Choroid plexus epithelial cell (primary cell): Measurements from ENCODE around the gene FAM131B.
"Not testable (repeated sequence)": the region's sequence is repeated elsewhere in the genome, so short reads cannot be mapped to it uniquely, and the experiment has no call there.

ENCODE experiments used
- DNase-seq: peaks from one replicate; pipeline ENCODE4 v3.0.0-alpha.2; 2010; ENCODE audit warnings: low read depth
- H3K4me3 ChIP-seq: 2 replicates; pipeline ENCODE4 v1.5.1; 2011; ENCODE audit warnings: low read depth, mild to moderate bottlenecking, control low read depth, low read length, moderate library complexity
- TF ChIP-seq, protein P1 (sequence below): conservative IDR thresholded peaks from 2 replicates; pipeline ENCODE4 v1.5.1; 2011; ENCODE audit warnings: low read depth, mild to moderate bottlenecking, control low read depth, inconsistent platforms, low read length, moderate library complexity

Gene FAM131B

DNA sequence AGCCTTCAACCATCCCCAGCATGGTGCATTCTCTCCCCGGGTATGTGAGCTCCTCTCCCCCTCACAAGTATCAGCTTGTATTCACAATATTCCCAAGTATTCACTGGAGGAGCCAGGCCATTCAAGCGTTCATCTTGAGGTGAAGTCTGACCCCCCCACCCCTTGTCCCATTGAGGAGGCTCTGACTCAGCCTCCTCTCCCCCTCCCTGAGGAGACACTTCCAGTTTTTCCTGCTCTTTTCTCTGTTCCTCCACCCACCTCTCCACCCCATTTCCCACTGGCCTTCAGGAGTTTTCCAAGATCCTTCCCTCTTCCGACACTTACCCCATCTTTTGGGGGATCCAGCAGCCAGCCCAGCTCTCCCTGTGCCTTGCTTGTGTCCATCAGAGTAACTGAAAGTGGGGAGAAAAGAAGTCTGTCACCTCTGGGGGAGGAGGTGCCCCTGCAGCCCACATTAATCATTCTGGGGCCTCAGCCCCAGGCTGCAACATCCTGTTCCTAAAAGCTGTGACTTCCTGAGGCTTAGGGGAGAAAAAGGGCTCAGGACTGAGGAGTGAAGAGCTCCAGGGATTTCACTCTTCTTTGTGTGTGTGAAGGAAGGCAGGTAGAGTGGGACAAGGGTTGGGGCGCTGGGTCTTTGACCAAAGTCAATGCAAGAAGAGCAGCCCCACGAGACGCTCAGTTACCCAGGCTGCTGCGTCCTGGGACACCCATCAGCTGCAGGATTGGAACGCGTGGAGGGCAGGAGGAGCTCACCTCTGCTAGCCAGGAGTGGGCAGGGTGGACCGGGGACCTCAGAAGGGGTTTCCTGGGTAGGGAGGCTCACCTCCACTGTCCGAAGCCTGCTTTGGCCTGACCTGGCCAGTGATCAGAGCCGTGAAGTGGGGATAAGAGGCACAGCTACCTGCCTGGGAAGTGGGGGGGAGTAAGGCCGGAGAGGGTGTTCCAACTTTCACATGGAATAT is 45.1 kb upstream of the FAM131B start:
- TF ChIP-seq, protein P1, sequence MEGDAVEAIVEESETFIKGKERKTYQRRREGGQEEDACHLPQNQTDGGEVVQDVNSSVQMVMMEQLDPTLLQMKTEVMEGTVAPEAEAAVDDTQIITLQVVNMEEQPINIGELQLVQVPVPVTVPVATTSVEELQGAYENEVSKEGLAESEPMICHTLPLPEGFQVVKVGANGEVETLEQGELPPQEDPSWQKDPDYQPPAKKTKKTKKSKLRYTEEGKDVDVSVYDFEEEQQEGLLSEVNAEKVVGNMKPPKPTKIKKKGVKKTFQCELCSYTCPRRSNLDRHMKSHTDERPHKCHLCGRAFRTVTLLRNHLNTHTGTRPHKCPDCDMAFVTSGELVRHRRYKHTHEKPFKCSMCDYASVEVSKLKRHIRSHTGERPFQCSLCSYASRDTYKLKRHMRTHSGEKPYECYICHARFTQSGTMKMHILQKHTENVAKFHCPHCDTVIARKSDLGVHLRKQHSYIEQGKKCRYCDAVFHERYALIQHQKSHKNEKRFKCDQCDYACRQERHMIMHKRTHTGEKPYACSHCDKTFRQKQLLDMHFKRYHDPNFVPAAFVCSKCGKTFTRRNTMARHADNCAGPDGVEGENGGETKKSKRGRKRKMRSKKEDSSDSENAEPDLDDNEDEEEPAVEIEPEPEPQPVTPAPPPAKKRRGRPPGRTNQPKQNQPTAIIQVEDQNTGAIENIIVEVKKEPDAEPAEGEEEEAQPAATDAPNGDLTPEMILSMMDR = no peak
- H3K4me3 ChIP-seq = no peak overlapping the region
- no peak for DNase-seq

DNA sequence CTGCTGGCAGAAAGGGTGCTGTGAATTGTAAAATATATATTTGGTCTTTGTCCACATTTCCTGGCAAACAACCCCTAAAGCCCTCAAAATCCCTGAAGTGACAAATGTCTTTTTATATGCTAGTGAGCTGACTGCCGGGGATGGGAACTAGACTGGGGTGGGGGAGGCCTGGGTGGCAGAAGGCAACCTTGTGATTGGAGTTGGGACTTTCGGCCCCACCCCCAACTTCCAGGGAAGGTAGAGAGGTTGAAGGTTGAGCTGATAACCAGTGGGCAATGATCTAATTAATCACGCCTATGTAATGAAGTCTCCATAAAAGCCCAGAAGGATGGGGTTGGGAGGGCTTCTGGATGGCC is 43.5 kb upstream of the FAM131B start:
- TF ChIP-seq, protein P1 = no peak
- no peak overlapping the region for H3K4me3 ChIP-seq
- DNase-seq = no peak

DNA sequence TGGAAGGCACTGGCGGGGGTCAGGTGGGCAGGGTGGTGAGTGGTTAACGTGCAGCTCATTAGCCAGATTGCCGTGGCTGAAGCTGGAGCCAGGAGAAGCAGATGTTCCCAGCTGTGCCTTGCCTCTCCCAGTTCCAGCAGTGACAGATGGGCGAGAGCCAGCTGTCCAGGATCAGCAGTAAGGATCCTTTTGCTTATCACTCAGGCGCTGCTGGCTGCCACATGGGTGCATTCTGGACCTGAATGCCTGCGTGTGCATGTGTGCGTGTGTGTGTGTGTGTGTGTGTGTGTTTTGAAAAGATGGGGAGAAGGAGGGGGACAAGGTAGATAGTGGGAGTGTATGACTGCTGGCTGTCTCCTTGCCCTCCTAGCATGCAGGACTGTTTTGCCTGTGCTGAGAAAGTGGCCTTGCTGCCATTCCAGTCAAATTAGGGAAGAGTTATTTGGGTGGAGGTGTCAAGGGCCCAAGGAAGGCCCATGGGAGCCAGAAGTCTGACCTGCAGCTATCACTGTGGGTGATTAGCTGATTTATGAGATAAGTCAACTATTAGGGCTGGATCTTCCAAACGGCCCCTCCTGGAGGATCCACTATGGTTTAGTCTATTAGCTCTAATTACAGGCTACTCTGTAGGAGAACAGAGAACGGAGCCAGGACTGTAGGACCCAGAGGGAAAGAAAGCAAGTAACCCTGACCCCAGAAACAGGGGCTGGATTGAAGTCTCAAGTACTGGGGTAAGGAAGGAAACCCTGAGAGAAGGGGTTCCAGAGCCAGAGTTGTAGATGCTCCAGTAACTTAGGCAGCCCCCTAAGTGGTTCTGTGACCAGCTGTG is 42.9 kb upstream of the FAM131B start:
- H3K4me3 ChIP-seq = no peak overlapping the region
- TF ChIP-seq, protein P1 = no peak
- DNase-seq = no peak

DNA sequence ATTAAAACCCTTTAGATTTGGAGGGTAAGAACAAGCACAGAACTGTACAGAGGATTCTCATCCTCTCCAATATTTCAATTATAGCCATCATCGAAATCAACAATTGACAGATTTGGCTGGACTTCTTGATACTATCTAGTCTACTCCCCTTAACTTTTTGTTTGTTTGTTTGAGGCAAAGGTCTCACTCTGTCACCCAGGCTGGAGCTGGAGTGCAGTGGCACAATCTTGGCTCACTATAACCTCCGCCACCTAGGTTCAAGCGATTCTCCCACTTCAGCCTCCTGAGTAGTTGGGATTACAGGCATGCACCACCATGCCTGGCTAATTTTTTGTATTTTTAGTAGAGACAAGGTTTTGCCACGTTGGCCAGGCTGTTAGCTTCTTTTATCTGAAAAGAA is 39.7 kb upstream of the FAM131B start:
- not testable (repeated sequence) for H3K4me3 ChIP-seq, DNase-seq

DNA sequence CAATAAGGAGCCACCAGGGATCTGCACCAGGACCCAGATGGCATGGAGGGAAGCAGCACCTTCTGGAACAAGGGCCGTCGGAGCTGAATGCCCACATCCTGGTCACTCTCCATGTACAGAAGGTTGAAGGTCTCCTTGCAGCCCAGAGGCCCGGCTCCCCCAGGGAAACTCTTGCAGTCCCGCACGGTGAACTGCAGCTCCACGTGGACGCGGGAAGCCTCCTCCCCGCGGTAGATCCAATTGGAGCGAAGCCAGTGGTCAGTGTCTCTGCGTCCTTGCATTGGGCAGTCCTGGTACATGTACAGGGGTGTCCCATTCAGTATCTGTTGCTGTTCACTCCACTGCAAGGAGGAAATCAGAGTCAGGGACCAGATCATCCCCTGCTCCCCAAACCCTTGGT is 38.8 kb upstream of the FAM131B start:
- no peak overlapping the region for H3K4me3 ChIP-seq
- DNase-seq = no peak
- TF ChIP-seq, protein P1 = no peak

DNA sequence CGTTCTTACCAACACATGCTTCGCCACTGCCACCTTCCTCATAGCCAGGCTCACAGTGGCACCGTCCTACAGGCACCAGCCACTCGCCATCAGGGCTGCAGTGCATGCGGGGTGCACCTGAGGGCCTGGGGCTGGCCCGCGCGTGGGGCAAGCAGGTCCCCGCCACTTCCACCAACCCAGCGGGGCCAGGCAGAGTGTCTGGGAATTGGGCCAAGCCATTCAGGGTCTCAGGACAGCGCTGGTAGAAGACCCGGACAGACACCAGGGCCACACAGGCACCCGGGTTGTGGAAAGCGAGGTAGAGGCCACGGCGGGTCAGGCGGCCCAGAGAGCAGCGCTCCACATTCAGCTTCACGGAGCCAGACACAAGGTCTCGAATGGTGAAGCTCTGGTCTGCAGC is 37.1 kb upstream of the FAM131B start:
- TF ChIP-seq, protein P1 = no peak
- DNase-seq = no peak

DNA sequence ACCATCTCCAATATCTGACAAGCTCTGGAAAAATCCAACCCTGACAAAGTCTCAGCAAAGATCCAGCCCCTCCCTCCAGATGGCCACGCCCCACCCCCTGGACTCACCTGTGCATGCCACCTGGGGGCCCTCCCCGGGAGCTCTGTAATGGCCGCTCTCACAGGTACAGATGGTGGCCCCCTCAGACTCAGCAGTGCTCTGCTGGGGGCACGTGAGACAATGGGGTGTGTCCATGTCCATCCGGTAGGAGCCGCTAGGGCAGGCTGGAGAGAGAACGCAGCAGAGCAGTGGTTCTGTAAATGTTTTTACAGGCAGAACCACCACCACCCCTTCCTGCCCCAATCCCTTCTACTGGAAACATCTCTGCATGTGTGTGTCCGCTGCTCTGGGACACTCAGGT is 36.6 kb upstream of the FAM131B start:
- no peak for DNase-seq
- TF ChIP-seq, protein P1 = no peak
- H3K4me3 ChIP-seq = no peak overlapping the region

More for the DNA sequence above, 37.1 kb upstream of the FAM131B start:
- H3K4me3 ChIP-seq = no peak overlapping the region
